Measurements from ENCODE around the gene TNFRSF8. TPM values are rescaled to one million over a fixed set of nuclear protein-coding genes. Genes with fewer than 3 reads are reported as not detected.

The TNFRSF8 gene
- total and polyA plus RNA-seq, 2 donors (not counting 1 experiment from before 2014, with no cell fraction given), result 0.05 TPM; not detected in 1

- Histone ChIP-seq H3K27me3 (ENCODE audit: control insufficient read depth, insufficient read depth, low read length) (no peaks in the 10 kb centered on the region), H3K4me2 (ENCODE audit: extremely low read depth, insufficient read depth, low read length) (no peak overlapping the region), H3K27ac (ENCODE audit: insufficient read depth, low read length) (no peak overlapping the region), H3K36me3 (ENCODE audit: control insufficient read depth, insufficient read depth, low read length) (no peaks in the 10 kb centered on the region), H3K4me1 (ENCODE audit: control insufficient read depth, extremely low read depth, insufficient read depth, low read length) (no peaks in the 10 kb centered on the region), H4K20me1 (ENCODE audit: control insufficient read depth, extremely low read depth, insufficient read depth, low read length) (no peaks in the 10 kb centered on the region), H3K9ac (ENCODE audit: insufficient read depth, low read length) (no peak overlapping the region), H3K4me3 (replicated peaks in 1 of 4; ENCODE audit: control extremely low read depth in 1 of 4, insufficient read depth in 1 of 4, low read depth in 3 of 4, low read length in 4 of 4) (no peak overlapping the region), H3K9me3 (ENCODE audit: control insufficient read depth, insufficient read depth, low read depth, low read length) (no peaks in the 10 kb centered on the region), H2AFZ (ENCODE audit: low read length) (no peak overlapping the region), H3K79me2 (ENCODE audit: control insufficient read depth, insufficient read depth, low read length) (no peaks in the 10 kb centered on the region)
- no peak for DNase-seq (ENCODE audit: low read depth in 2 of 2)
- TF ChIP-seq EZH2 (IDR thresholded peaks at IDR 0.05; ENCODE audit: low read length, missing control alignments) (no peak), CTCF (conservative IDR thresholded peaks at IDR 0.05 in 1 of 2, IDR thresholded peaks at IDR 0.05 in 1 of 2; ENCODE audit: low read depth in 1 of 2, low read length in 2 of 2) (no peak)
Observed at GRCh38 chr1:12129624-12130023, 66.5 kb downstream of the TNFRSF8 start.

DNA sequence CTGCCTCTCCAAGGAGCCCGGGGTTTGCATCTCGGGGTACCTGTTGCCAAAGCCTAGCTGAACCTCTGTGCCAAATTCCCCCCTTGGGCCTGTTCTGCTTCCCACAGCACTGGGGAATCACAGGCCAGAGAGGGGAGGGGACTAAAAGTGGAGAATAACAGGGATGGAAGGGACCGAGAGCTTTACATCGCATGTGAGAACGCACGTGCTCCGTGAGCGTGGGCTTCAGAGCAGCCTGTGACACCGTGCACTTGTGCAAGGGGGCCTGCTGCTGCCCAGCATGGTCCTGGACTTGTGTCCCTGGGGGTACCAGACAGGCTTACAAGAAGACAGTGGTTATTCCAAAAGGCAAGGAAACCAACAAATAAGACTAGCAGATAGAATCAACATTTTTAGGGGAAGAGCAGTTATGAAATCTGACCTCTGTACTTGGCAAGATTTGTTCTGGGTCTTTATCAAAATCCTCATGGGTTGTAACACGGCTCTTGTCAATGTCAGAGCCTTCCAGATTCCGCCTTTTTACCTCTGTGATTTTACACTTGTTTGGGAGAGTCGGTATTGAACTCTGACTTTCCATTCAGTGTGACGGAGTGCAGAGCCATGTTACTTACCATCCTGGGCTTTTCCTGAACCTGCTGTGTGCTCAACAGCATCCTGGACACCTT, 67.5 kb downstream of the TNFRSF8 start:
- no peak overlapping the region for H3K4me3 ChIP-seq (replicated peaks in 1 of 4; ENCODE audit: control extremely low read depth in 1 of 4, insufficient read depth in 1 of 4, low read depth in 3 of 4, low read length in 4 of 4)
- H3K27ac ChIP-seq (ENCODE audit: insufficient read depth, low read length), result no peak overlapping the region
- no peak overlapping the region for H3K4me2 ChIP-seq (ENCODE audit: extremely low read depth, insufficient read depth, low read length)
- no peaks in the 10 kb centered on the region for H3K36me3 ChIP-seq (ENCODE audit: control insufficient read depth, insufficient read depth, low read length)
- no peak overlapping the region for H3K9ac ChIP-seq (ENCODE audit: insufficient read depth, low read length)
- no peaks in the 10 kb centered on the region for H4K20me1 ChIP-seq (ENCODE audit: control insufficient read depth, extremely low read depth, insufficient read depth, low read length)
- H3K27me3 ChIP-seq (ENCODE audit: control insufficient read depth, insufficient read depth, low read length), result no peaks in the 10 kb centered on the region
- H3K9me3 ChIP-seq (ENCODE audit: control insufficient read depth, insufficient read depth, low read depth, low read length), result no peaks in the 10 kb centered on the region
- no peak overlapping the region for H2AFZ ChIP-seq (ENCODE audit: low read length)
- no peak for DNase-seq (ENCODE audit: low read depth in 2 of 2)
- H3K4me1 ChIP-seq (ENCODE audit: control insufficient read depth, extremely low read depth, insufficient read depth, low read length), result no peaks in the 10 kb centered on the region
- no peaks in the 10 kb centered on the region for H3K79me2 ChIP-seq (ENCODE audit: control insufficient read depth, insufficient read depth, low read length)
- TF ChIP-seq CTCF (conservative IDR thresholded peaks at IDR 0.05 in 1 of 2, IDR thresholded peaks at IDR 0.05 in 1 of 2; ENCODE audit: low read depth in 1 of 2, low read length in 2 of 2) (no peak), EZH2 (IDR thresholded peaks at IDR 0.05; ENCODE audit: low read length, missing control alignments) (no peak)

DNA sequence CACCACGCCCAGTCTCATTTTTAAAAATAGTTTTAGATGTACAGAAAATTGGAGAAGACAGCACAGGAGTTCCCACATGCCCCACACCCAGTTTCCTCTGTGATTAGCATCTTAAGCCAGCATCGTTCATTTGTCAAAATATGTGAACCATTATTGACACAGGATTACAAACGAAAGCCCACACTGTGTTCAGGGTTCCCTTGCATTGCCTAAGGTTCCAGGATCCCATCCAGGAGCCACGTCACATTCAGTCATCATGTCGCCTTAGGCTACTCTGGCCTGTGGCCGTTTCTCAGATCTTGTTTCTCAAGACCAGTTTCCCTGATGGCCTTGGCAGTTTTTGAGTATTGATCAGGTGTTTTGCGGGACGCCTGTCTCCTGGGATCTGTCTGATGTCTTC, 69.0 kb downstream of the TNFRSF8 start:
- Histone ChIP-seq H3K36me3 (ENCODE audit: control insufficient read depth, insufficient read depth, low read length) (no peaks in the 10 kb centered on the region), H3K79me2 (ENCODE audit: control insufficient read depth, insufficient read depth, low read length) (no peaks in the 10 kb centered on the region), H3K9me3 (ENCODE audit: control insufficient read depth, insufficient read depth, low read depth, low read length) (no peaks in the 10 kb centered on the region), H3K9ac (ENCODE audit: insufficient read depth, low read length) (no peak overlapping the region), H3K27ac (ENCODE audit: insufficient read depth, low read length) (no peak overlapping the region), H4K20me1 (ENCODE audit: control insufficient read depth, extremely low read depth, insufficient read depth, low read length) (no peaks in the 10 kb centered on the region), H2AFZ (ENCODE audit: low read length) (no peak overlapping the region), H3K4me3 (replicated peaks in 1 of 4; ENCODE audit: control extremely low read depth in 1 of 4, insufficient read depth in 1 of 4, low read depth in 3 of 4, low read length in 4 of 4) (no peak overlapping the region), H3K4me1 (ENCODE audit: control insufficient read depth, extremely low read depth, insufficient read depth, low read length) (no peaks in the 10 kb centered on the region), H3K27me3 (ENCODE audit: control insufficient read depth, insufficient read depth, low read length) (no peaks in the 10 kb centered on the region), H3K4me2 (ENCODE audit: extremely low read depth, insufficient read depth, low read length) (no peak overlapping the region)
- TF ChIP-seq EZH2 (IDR thresholded peaks at IDR 0.05; ENCODE audit: low read length, missing control alignments), result no peak
- no peak for TF ChIP-seq CTCF (conservative IDR thresholded peaks at IDR 0.05 in 1 of 2, IDR thresholded peaks at IDR 0.05 in 1 of 2; ENCODE audit: low read depth in 1 of 2, low read length in 2 of 2)
- peak; percentile 25 to 67 for DNase-seq (ENCODE audit: low read depth in 2 of 2)
